Stimulated activated CD8-positive, alpha-beta memory T cell treated with anti-CD3 and anti-CD28 coated beads, Interleukin-12 subunit alpha, Interleukin-12 subunit beta, amount 100 ng/mL, for 1 hour (primary cell): ENCODE data around the gene HOPX.
"Not testable (repeated sequence)": the region's sequence is repeated elsewhere in the genome, so short reads cannot be mapped to it uniquely, and the experiment has no call there.

Experiments
- DNase-seq: peaks from one replicate; pipeline ENCODE4 v3.0.0-alpha.2; 2020; ENCODE audit warnings: low read depth

HOPX gene

GRCh38 chr4:56654238-56654632 is 26.9 kb downstream of the HOPX start:
- no peak for DNase-seq

- no peak for DNase-seq
Measured at GRCh38 chr4:56653461-56654237, 27.4 kb downstream of the HOPX start.

GRCh38 chr4:56652196-56652595 is 28.9 kb downstream of the HOPX start:
- no peak for DNase-seq

GRCh38 chr4:56651056-56651350 is 30.1 kb downstream of the HOPX start:
- DNase-seq, result no peak

GRCh38 chr4:56650262-56651055 is 30.6 kb downstream of the HOPX start:
- no peak for DNase-seq

- no peak for DNase-seq
Measured at GRCh38 chr4:56649445-56650261, 31.4 kb downstream of the HOPX start.

GRCh38 chr4:56648824-56649151 is 32.3 kb downstream of the HOPX start:
- no peak for DNase-seq

- no peak for DNase-seq
Measured at GRCh38 chr4:56648021-56648823, 32.9 kb downstream of the HOPX start.

- DNase-seq, result no peak
Measured at GRCh38 chr4:56646341-56646740, 34.8 kb downstream of the HOPX start.

- DNase-seq, result no peak
Measured at GRCh38 chr4:56643596-56643995, 37.5 kb downstream of the HOPX start.

GRCh38 chr4:56641494-56642051 is 39.5 kb downstream of the HOPX start:
- DNase-seq, result no peak

GRCh38 chr4:56640621-56641493 is 40.2 kb downstream of the HOPX start:
- no peak for DNase-seq

GRCh38 chr4:56637791-56638190 is 43.3 kb downstream of the HOPX start:
- DNase-seq, result no peak

- DNase-seq, result no peak
Measured at GRCh38 chr4:56637154-56637553, 43.9 kb downstream of the HOPX start.

GRCh38 chr4:56634954-56635353 is 46.1 kb downstream of the HOPX start:
- not testable (repeated sequence) for DNase-seq

- DNase-seq, result no peak
Measured at GRCh38 chr4:56633486-56633885, 47.6 kb downstream of the HOPX start.

- no peak for DNase-seq
Measured at GRCh38 chr4:56630876-56631666, 50.0 kb downstream of the HOPX start.

GRCh38 chr4:56628592-56628991 is 52.5 kb downstream of the HOPX start:
- DNase-seq, result no peak

- no peak for DNase-seq
Measured at GRCh38 chr4:56627985-56628384, 53.1 kb downstream of the HOPX start.

- no peak for DNase-seq
Measured at GRCh38 chr4:56627375-56627774, 53.7 kb downstream of the HOPX start.
